SU-DHL-6 (cell line): ENCODE measurements around the gene GTF2H3.

Experiments used
- EZH2phosphoT487 ChIP-seq: fragments of 200-600 bp; sonication (generic), shearing (Covaris generic); conservative IDR thresholded peaks from 2 replicates; pipeline ENCODE4 v1.6.1; 2018; ENCODE audit warnings: mild to moderate bottlenecking, antibody characterized with exemption, low read length, moderate library complexity, mixed read lengths
- TF ChIP-seq, protein P1 (sequence below): fragments of 200-600 bp; sonication (generic); IDR thresholded peaks from one replicate; pipeline ENCODE4 v1.5.1; 2017; ENCODE audit warnings: antibody characterized with exemption, mild to moderate bottlenecking, low read length, moderate library complexity; ENCODE audit not compliant: insufficient read depth, poor library complexity, severe bottlenecking

GRCh38 chr12:123645380-123645779 is 11.8 kb downstream of the GTF2H3 start:
- TF ChIP-seq, protein P1, sequence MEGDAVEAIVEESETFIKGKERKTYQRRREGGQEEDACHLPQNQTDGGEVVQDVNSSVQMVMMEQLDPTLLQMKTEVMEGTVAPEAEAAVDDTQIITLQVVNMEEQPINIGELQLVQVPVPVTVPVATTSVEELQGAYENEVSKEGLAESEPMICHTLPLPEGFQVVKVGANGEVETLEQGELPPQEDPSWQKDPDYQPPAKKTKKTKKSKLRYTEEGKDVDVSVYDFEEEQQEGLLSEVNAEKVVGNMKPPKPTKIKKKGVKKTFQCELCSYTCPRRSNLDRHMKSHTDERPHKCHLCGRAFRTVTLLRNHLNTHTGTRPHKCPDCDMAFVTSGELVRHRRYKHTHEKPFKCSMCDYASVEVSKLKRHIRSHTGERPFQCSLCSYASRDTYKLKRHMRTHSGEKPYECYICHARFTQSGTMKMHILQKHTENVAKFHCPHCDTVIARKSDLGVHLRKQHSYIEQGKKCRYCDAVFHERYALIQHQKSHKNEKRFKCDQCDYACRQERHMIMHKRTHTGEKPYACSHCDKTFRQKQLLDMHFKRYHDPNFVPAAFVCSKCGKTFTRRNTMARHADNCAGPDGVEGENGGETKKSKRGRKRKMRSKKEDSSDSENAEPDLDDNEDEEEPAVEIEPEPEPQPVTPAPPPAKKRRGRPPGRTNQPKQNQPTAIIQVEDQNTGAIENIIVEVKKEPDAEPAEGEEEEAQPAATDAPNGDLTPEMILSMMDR = no peak
- TF ChIP-seq EZH2phosphoT487 = no peak
